Naive thymus-derived CD8-positive, alpha-beta T cell (primary cell): ENCODE measurements around the gene NELL1. TPM values are rescaled to one million over a fixed set of nuclear protein-coding genes. Genes with fewer than 3 reads are reported as not detected.
"Not testable (repeated sequence)": the region's sequence is repeated elsewhere in the genome, so short reads cannot be mapped to it uniquely, and the experiment has no call there.

Experiments used
- ATAC-seq, 2 donors: fragments of 150-1000 bp; cut with Tn5 transposase in 1 of 2; sonication (Bioruptor Pico), chemical (Tn5 transposase) in 1 of 2; 1 replicate in 1 of 2; 2 replicates in 1 of 2; pipeline ENCODE4 v1.10.0; 2021; ENCODE audit warnings: mild to moderate bottlenecking in 2 of 2, moderate library complexity in 2 of 2
- POLR2A ChIA-PET: fragments of 350-600 bp; sonication (Branson Sonifier 250); formaldehyde crosslinking; loops from one replicate; lab custom pipeline; 2021; ENCODE audit warnings: antibody characterized with exemption; lab: Charles Lee
- DNase-seq, 10 donors: peaks; one replicate each; pipeline versions ENCODE4 v3.0.0 to v3.0.0-alpha.2; 2020 to 2022
- H3K27ac Mint-ChIP-seq, 10 donors: one replicate each; pipeline ENCODE4 v1.8.0; 2020 to 2022; ENCODE audit warnings: mild to moderate bottlenecking in 10 of 10, mixed read lengths in 10 of 10, moderate library complexity in 4 of 10, inconsistent platforms in 1 of 10
- H3K27me3 Mint-ChIP-seq, 5 donors: one replicate each; pipeline ENCODE4 v1.8.0; 2021 to 2022; ENCODE audit warnings: mixed read lengths in 5 of 5
- H3K36me3 Mint-ChIP-seq, 3 donors: one replicate each; pipeline ENCODE4 v1.8.0; 2020 to 2022; ENCODE audit warnings: mixed read lengths in 3 of 3, mild to moderate bottlenecking in 2 of 3, inconsistent platforms in 1 of 3
- H3K4me1 Mint-ChIP-seq, 4 donors: one replicate each; pipeline ENCODE4 v1.8.0; 2021 to 2022; ENCODE audit warnings: mixed read lengths in 4 of 4
- H3K4me3 Mint-ChIP-seq, 10 donors: one replicate each; pipeline ENCODE4 v1.8.0; 2020 to 2022; ENCODE audit warnings: mild to moderate bottlenecking in 10 of 10, mixed read lengths in 10 of 10, moderate library complexity in 6 of 10, inconsistent platforms in 1 of 10
- H3K9me3 Mint-ChIP-seq, 9 donors: one replicate each; pipeline ENCODE4 v1.8.0; 2020 to 2022; ENCODE audit warnings: mixed read lengths in 9 of 9, mild to moderate bottlenecking in 3 of 9, inconsistent platforms in 1 of 9, moderate library complexity in 1 of 9
- polyA plus RNA-seq, 3 donors: library from polyadenylated mRNA; unstranded; fragments of 300-500 nt; fragmentation: Illumina TruSeq; gene quantifications; one replicate each; pipeline ENCODE4 v1.2.3, GENCODE V29; 2021
- total RNA-seq, 8 experiments: library from RNA in 2 of 8; stranded (reverse) in 2 of 8; gene quantifications; one replicate each; pipeline ENCODE4 v1.2.3 and lab custom pipeline; 2021 to 2026

Gene NELL1
- total and polyA plus RNA-seq, 5 experiments from 2014 or later, result not detected

GRCh38 chr11:21121991-21122390 lies 452.6 kb downstream of the NELL1 start:
- POLR2A ChIA-PET, result no interaction called here
- no peak for ATAC-seq
- no peak overlapping the region for H3K27ac Mint-ChIP-seq
- no peaks in the 10 kb centered on the region for H3K4me1 Mint-ChIP-seq
- no peak for DNase-seq
- H3K36me3 Mint-ChIP-seq, result no peaks in the 10 kb centered on the region
- no peak overlapping the region for H3K4me3 Mint-ChIP-seq
- no peaks in the 10 kb centered on the region for H3K27me3 Mint-ChIP-seq
- peaks cover 0 to 14% (median 0%) of the 10 kb centered on the region in 9 donors for H3K9me3 Mint-ChIP-seq

- Mint-ChIP-seq H3K27ac (no peak overlapping the region), H3K9me3 (peaks cover 0 to 10% (median 2%) of the 10 kb centered on the region in 9 donors), H3K4me3 (no peak overlapping the region), H3K4me1 (no peaks in the 10 kb centered on the region), H3K27me3 (no peaks in the 10 kb centered on the region), H3K36me3 (no peaks in the 10 kb centered on the region)
- no peak for ATAC-seq
- DNase-seq, result no peak
- POLR2A ChIA-PET, result no interaction called here
These were observed 453.1 kb downstream of the NELL1 start for GRCh38 chr11:21122523-21122922.

GRCh38 chr11:21132146-21132720 lies 462.8 kb downstream of the NELL1 start:
- POLR2A ChIA-PET, result interaction anchor here (0.6 kb wide), 1 partner anchor 1189 kb away, joined by 3 read pairs; no protein-coding TSS in a partner anchor
- H3K9me3 Mint-ChIP-seq, result peaks cover 0 to 27% (median 2%) of the 10 kb centered on the region in 9 donors
- no peak overlapping the region for H3K4me3 Mint-ChIP-seq
- DNase-seq, result no peak
- no peaks in the 10 kb centered on the region for H3K36me3 Mint-ChIP-seq
- ATAC-seq, result no peak
- H3K4me1 Mint-ChIP-seq, result no peaks in the 10 kb centered on the region
- H3K27ac Mint-ChIP-seq, result no peak overlapping the region
- H3K27me3 Mint-ChIP-seq, result no peaks in the 10 kb centered on the region

GRCh38 chr11:21133244-21133643 lies 463.9 kb downstream of the NELL1 start:
- no peak for ATAC-seq
- Mint-ChIP-seq H3K9me3 (peaks cover 0 to 31% (median 1%) of the 10 kb centered on the region in 9 donors), H3K4me1 (no peaks in the 10 kb centered on the region), H3K36me3 (no peaks in the 10 kb centered on the region), H3K4me3 (no peak overlapping the region), H3K27me3 (no peaks in the 10 kb centered on the region), H3K27ac (no peak overlapping the region)
- POLR2A ChIA-PET, result no interaction called here
- no peak for DNase-seq

- Mint-ChIP-seq H3K27me3 (no peaks in the 10 kb centered on the region), H3K4me3 (no peak overlapping the region), H3K27ac (no peak overlapping the region), H3K36me3 (no peaks in the 10 kb centered on the region), H3K9me3 (peaks cover 0 to 29% (median 1%) of the 10 kb centered on the region in 9 donors), H3K4me1 (no peaks in the 10 kb centered on the region)
- ATAC-seq (no peak), DNase-seq (no peak)
- POLR2A ChIA-PET, result no interaction called here
These were observed 464.3 kb downstream of the NELL1 start for GRCh38 chr11:21133722-21134121.

GRCh38 chr11:21137803-21138202 lies 468.4 kb downstream of the NELL1 start:
- DNase-seq (no peak), ATAC-seq (no peak)
- Mint-ChIP-seq H3K27ac (no peak overlapping the region), H3K9me3 (peaks cover 0 to 29% (median 0%) of the 10 kb centered on the region in 9 donors), H3K36me3 (no peaks in the 10 kb centered on the region), H3K4me1 (no peaks in the 10 kb centered on the region), H3K27me3 (no peaks in the 10 kb centered on the region), H3K4me3 (no peak overlapping the region)
- POLR2A ChIA-PET, result no interaction called here

- H3K36me3 Mint-ChIP-seq, H3K4me3 Mint-ChIP-seq, POLR2A ChIA-PET, H3K27me3 Mint-ChIP-seq, ATAC-seq, H3K27ac Mint-ChIP-seq, H3K4me1 Mint-ChIP-seq, DNase-seq: not testable (repeated sequence)
- peaks cover 0 to 41% (median 3%) of the 10 kb centered on the region in 9 donors for H3K9me3 Mint-ChIP-seq
These were observed 472.2 kb downstream of the NELL1 start for GRCh38 chr11:21141557-21141956.

GRCh38 chr11:21142007-21142406 lies 472.6 kb downstream of the NELL1 start:
- peaks cover 0 to 4% (median 0%) of the 10 kb centered on the region in 5 donors for H3K27me3 Mint-ChIP-seq
- H3K27ac Mint-ChIP-seq, result no peak overlapping the region
- H3K4me1 Mint-ChIP-seq, result no peaks in the 10 kb centered on the region
- H3K36me3 Mint-ChIP-seq, result no peaks in the 10 kb centered on the region
- no peak for ATAC-seq
- no peak for DNase-seq
- POLR2A ChIA-PET, result no interaction called here
- H3K4me3 Mint-ChIP-seq, result no peak overlapping the region
- H3K9me3 Mint-ChIP-seq, result peaks cover 0 to 37% (median 3%) of the 10 kb centered on the region in 9 donors

GRCh38 chr11:21144531-21144930 lies 475.1 kb downstream of the NELL1 start:
- H3K4me1 Mint-ChIP-seq, result no peaks in the 10 kb centered on the region
- H3K4me3 Mint-ChIP-seq, result no peak overlapping the region
- H3K9me3 Mint-ChIP-seq, result peaks cover 0 to 30% (median 3%) of the 10 kb centered on the region in 9 donors
- peaks cover 0 to 4% (median 0%) of the 10 kb centered on the region in 5 donors for H3K27me3 Mint-ChIP-seq
- H3K36me3 Mint-ChIP-seq, result no peaks in the 10 kb centered on the region
- POLR2A ChIA-PET, result no interaction called here
- DNase-seq (no peak), ATAC-seq (no peak)
- H3K27ac Mint-ChIP-seq, result no peak overlapping the region

GRCh38 chr11:21148376-21148775 lies 479.0 kb downstream of the NELL1 start:
- Mint-ChIP-seq H3K36me3 (no peaks in the 10 kb centered on the region), H3K4me1 (no peaks in the 10 kb centered on the region), H3K27me3 (peaks cover 0 to 4% (median 0%) of the 10 kb centered on the region in 5 donors), H3K9me3 (peaks cover 0 to 34% (median 5%) of the 10 kb centered on the region in 9 donors), H3K27ac (no peak overlapping the region), H3K4me3 (no peak overlapping the region)
- POLR2A ChIA-PET, result no interaction called here
- DNase-seq (no peak), ATAC-seq (no peak)

- Mint-ChIP-seq H3K4me1 (no peaks in the 10 kb centered on the region), H3K27me3 (no peaks in the 10 kb centered on the region), H3K9me3 (peaks cover 0 to 17% (median 2%) of the 10 kb centered on the region in 9 donors), H3K36me3 (no peaks in the 10 kb centered on the region), H3K27ac (no peak overlapping the region), H3K4me3 (no peak overlapping the region)
- no peak for ATAC-seq
- no peak for DNase-seq
- POLR2A ChIA-PET, result no interaction called here
These were observed 490.8 kb downstream of the NELL1 start for GRCh38 chr11:21160140-21160539.

- Mint-ChIP-seq H3K27ac (no peak overlapping the region), H3K4me1 (no peaks in the 10 kb centered on the region), H3K9me3 (peaks cover 0 to 11% (median 3%) of the 10 kb centered on the region in 9 donors), H3K4me3 (no peak overlapping the region), H3K36me3 (peaks cover 0 to 4% (median 0%) of the 10 kb centered on the region in 3 donors), H3K27me3 (no peaks in the 10 kb centered on the region)
- ATAC-seq, result no peak
- POLR2A ChIA-PET, result no interaction called here
- DNase-seq, result no peak
These were observed 500.3 kb downstream of the NELL1 start for GRCh38 chr11:21169639-21170038.

- H3K4me1 Mint-ChIP-seq, result no peaks in the 10 kb centered on the region
- POLR2A ChIA-PET, result no interaction called here
- H3K4me3 Mint-ChIP-seq, result no peak overlapping the region
- DNase-seq (no peak), ATAC-seq (no peak)
- H3K9me3 Mint-ChIP-seq, result peaks cover 0 to 11% (median 2%) of the 10 kb centered on the region in 9 donors
- no peaks in the 10 kb centered on the region for H3K36me3 Mint-ChIP-seq
- no peaks in the 10 kb centered on the region for H3K27me3 Mint-ChIP-seq
- no peak overlapping the region for H3K27ac Mint-ChIP-seq
These were observed 504.1 kb downstream of the NELL1 start for GRCh38 chr11:21173476-21173875.

GRCh38 chr11:21174781-21175180 lies 505.4 kb downstream of the NELL1 start:
- Mint-ChIP-seq H3K4me1 (no peaks in the 10 kb centered on the region), H3K4me3 (no peak overlapping the region), H3K27me3 (no peaks in the 10 kb centered on the region), H3K9me3 (peaks cover 0 to 11% (median 1%) of the 10 kb centered on the region in 9 donors), H3K27ac (no peak overlapping the region), H3K36me3 (no peaks in the 10 kb centered on the region)
- ATAC-seq, result no peak
- DNase-seq, result no peak
- POLR2A ChIA-PET, result no interaction called here
